Measurements from ENCODE around the gene ADGRE2.

The ADGRE2 gene

DNA sequence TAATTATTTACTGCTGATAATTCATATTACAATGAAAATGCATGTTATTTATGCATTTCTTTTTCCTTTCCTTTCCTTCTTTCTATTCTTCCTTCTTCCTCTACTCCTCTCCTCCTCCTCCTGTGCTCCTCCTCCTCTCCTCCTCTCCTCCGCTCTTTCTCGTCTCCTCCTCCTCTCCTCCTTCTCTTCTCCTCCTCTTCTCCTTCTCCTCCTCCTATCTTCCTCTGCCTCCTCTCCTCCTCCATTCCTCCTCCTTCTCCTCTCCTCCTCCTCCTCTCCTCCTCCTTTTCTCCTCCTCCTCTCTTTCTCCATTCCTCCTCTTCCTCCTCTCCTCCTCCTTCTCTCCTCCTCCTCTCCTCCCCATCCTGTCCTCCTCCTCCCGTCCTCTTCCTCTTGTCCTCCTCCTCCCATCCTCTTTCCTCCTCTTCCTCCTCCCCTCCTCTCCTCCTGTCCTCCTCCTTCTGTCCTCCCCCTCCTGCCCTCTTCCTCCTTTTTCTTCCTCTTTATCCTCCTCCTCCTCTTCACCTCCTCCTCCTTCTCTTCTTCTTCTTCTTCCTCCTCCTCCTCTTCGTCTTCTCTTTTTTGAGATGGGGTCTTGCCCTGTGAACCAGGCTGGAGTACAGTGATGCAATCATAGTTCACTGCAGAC, 14.7 kb downstream of the ADGRE2 start:
- H3K9me3 ChIP-seq (ENCODE audit: insufficient read depth, low read length) = no peaks in the 10 kb centered on the region
- no peaks in the 10 kb centered on the region for H3K9me2 ChIP-seq (replicated peaks; ENCODE audit: insufficient read depth, low read length)
- H4K20me1 ChIP-seq (ENCODE audit: low read depth, low read length) = no peaks in the 10 kb centered on the region
- H3K79me2 ChIP-seq (ENCODE audit: insufficient read depth, low read length) = no peaks in the 10 kb centered on the region
- no peaks in the 10 kb centered on the region for H3K36me3 ChIP-seq (ENCODE audit: low read length)
- no peak overlapping the region for H3K4me2 ChIP-seq (ENCODE audit: low read depth, low read length, poor library complexity, severe bottlenecking)
- TF ChIP-seq EZH2phosphoT487 (conservative IDR thresholded peaks at IDR 0.05; ENCODE audit: low read length) = no peak
- TF ChIP-seq, protein P1, sequence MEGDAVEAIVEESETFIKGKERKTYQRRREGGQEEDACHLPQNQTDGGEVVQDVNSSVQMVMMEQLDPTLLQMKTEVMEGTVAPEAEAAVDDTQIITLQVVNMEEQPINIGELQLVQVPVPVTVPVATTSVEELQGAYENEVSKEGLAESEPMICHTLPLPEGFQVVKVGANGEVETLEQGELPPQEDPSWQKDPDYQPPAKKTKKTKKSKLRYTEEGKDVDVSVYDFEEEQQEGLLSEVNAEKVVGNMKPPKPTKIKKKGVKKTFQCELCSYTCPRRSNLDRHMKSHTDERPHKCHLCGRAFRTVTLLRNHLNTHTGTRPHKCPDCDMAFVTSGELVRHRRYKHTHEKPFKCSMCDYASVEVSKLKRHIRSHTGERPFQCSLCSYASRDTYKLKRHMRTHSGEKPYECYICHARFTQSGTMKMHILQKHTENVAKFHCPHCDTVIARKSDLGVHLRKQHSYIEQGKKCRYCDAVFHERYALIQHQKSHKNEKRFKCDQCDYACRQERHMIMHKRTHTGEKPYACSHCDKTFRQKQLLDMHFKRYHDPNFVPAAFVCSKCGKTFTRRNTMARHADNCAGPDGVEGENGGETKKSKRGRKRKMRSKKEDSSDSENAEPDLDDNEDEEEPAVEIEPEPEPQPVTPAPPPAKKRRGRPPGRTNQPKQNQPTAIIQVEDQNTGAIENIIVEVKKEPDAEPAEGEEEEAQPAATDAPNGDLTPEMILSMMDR (IDR thresholded peaks at IDR 0.05; ENCODE audit: insufficient read depth, low read length, poor library complexity, severe bottlenecking) = no peak
- H3F3A ChIP-seq (ENCODE audit: insufficient read depth) = no peaks in the 10 kb centered on the region
- H3K9ac ChIP-seq (ENCODE audit: low read length) = no peak overlapping the region
- no peak overlapping the region for H3K27ac ChIP-seq (ENCODE audit: low read depth, low read length)
- H3K27me3 ChIP-seq (ENCODE audit: low read length) = no peaks in the 10 kb centered on the region
- H3K4me3 ChIP-seq (ENCODE audit: insufficient read depth, low read length, poor library complexity, severe bottlenecking) = no peak overlapping the region
- no peak overlapping the region for H2AFZ ChIP-seq (ENCODE audit: low read depth, low read length, severe bottlenecking)

DNA sequence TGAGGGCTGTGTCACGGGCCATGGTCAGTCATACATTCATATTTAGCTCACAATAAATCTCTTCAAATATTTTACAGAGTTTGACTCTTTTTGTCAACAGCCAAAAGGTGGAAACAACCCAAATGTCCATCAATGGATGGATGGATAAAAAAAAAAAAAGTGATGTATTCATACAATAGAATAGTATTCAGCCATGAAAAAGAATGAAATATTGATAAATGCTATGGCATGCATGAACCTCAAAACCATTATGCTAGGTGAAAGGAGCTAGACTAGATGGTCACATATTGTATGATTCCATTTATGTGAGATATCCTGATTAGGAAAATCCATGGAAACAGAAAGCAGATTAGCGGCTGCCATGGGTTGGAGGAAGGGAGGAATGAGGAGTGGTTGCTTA, 16.2 kb downstream of the ADGRE2 start:
- H3K27me3 ChIP-seq (ENCODE audit: low read length) = no peaks in the 10 kb centered on the region
- no peaks in the 10 kb centered on the region for H3K79me2 ChIP-seq (ENCODE audit: insufficient read depth, low read length)
- TF ChIP-seq, protein P1 (IDR thresholded peaks at IDR 0.05; ENCODE audit: insufficient read depth, low read length, poor library complexity, severe bottlenecking) = no peak
- TF ChIP-seq EZH2phosphoT487 (conservative IDR thresholded peaks at IDR 0.05; ENCODE audit: low read length) = no peak
- no peak overlapping the region for H3K9ac ChIP-seq (ENCODE audit: low read length)
- H4K20me1 ChIP-seq (ENCODE audit: low read depth, low read length) = no peaks in the 10 kb centered on the region
- no peaks in the 10 kb centered on the region for H3K9me2 ChIP-seq (replicated peaks; ENCODE audit: insufficient read depth, low read length)
- no peak overlapping the region for H2AFZ ChIP-seq (ENCODE audit: low read depth, low read length, severe bottlenecking)
- no peak overlapping the region for H3K27ac ChIP-seq (ENCODE audit: low read depth, low read length)
- no peaks in the 10 kb centered on the region for H3F3A ChIP-seq (ENCODE audit: insufficient read depth)
- no peaks in the 10 kb centered on the region for H3K36me3 ChIP-seq (ENCODE audit: low read length)
- no peak overlapping the region for H3K4me2 ChIP-seq (ENCODE audit: low read depth, low read length, poor library complexity, severe bottlenecking)
- no peaks in the 10 kb centered on the region for H3K9me3 ChIP-seq (ENCODE audit: insufficient read depth, low read length)
- H3K4me3 ChIP-seq (ENCODE audit: insufficient read depth, low read length, poor library complexity, severe bottlenecking) = no peak overlapping the region

DNA sequence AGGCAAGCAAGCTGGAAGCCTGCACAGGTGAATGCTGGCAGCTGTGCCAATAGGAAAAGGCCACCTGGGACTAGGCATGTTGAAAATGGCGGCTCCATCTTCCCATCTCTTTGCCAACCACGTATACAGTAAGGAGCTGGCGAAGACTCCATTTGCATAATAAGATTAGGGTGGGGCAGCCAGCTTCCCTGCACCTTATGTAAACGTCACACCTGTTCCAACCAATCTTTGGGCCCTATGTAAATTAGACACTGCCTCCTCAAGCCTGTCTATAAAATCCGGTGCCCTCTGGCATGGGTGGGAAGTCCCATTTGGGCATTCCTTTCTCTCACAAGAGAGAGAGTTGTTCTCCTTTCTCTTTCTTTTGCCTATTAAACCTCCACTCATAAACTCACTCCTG, 16.8 kb downstream of the ADGRE2 start:
- no peak overlapping the region for H3K4me2 ChIP-seq (ENCODE audit: low read depth, low read length, poor library complexity, severe bottlenecking)
- no peaks in the 10 kb centered on the region for H3K9me2 ChIP-seq (replicated peaks; ENCODE audit: insufficient read depth, low read length)
- H3K36me3 ChIP-seq (ENCODE audit: low read length) = no peaks in the 10 kb centered on the region
- no peaks in the 10 kb centered on the region for H3K27me3 ChIP-seq (ENCODE audit: low read length)
- H2AFZ ChIP-seq (ENCODE audit: low read depth, low read length, severe bottlenecking) = no peak overlapping the region
- no peak overlapping the region for H3K27ac ChIP-seq (ENCODE audit: low read depth, low read length)
- H3K79me2 ChIP-seq (ENCODE audit: insufficient read depth, low read length) = no peaks in the 10 kb centered on the region
- TF ChIP-seq, protein P1 (IDR thresholded peaks at IDR 0.05; ENCODE audit: insufficient read depth, low read length, poor library complexity, severe bottlenecking) = no peak
- TF ChIP-seq EZH2phosphoT487 (conservative IDR thresholded peaks at IDR 0.05; ENCODE audit: low read length) = no peak
- H3K9ac ChIP-seq (ENCODE audit: low read length) = no peak overlapping the region
- no peaks in the 10 kb centered on the region for H3K9me3 ChIP-seq (ENCODE audit: insufficient read depth, low read length)
- H4K20me1 ChIP-seq (ENCODE audit: low read depth, low read length) = no peaks in the 10 kb centered on the region
- H3K4me3 ChIP-seq (ENCODE audit: insufficient read depth, low read length, poor library complexity, severe bottlenecking) = no peak overlapping the region
- H3F3A ChIP-seq (ENCODE audit: insufficient read depth) = no peaks in the 10 kb centered on the region
